GM12891 (cell line): ENCODE measurements around the gene BCAR3.

Source experiments
- POLR2A ChIP-seq: IDR thresholded peaks from 2 replicates; pipeline ENCODE4 v1.6.1; 2011; ENCODE audit warnings: low read depth, low read length, control low read depth
- POLR2AphosphoS5 ChIP-seq: IDR thresholded peaks from 2 replicates; pipeline ENCODE4 v1.6.1; 2011; ENCODE audit warnings: low read depth, low read length, control low read depth

GRCh38 chr1:93681989-93682412, 364 bp upstream of the BCAR3 start:
- no peak for TF ChIP-seq POLR2A
- TF ChIP-seq POLR2AphosphoS5: no peak
